HG03066 (cell line): ENCODE data around the gene HS6ST1.

Source experiments
- ATAC-seq: cut with Tn5 transposase; IDR thresholded peaks from one replicate; pipeline ENCODE4 v1.9.1; 2021; ENCODE audit warnings: low read depth; ENCODE audit not compliant: unreplicated experiment

Gene HS6ST1, protein sequence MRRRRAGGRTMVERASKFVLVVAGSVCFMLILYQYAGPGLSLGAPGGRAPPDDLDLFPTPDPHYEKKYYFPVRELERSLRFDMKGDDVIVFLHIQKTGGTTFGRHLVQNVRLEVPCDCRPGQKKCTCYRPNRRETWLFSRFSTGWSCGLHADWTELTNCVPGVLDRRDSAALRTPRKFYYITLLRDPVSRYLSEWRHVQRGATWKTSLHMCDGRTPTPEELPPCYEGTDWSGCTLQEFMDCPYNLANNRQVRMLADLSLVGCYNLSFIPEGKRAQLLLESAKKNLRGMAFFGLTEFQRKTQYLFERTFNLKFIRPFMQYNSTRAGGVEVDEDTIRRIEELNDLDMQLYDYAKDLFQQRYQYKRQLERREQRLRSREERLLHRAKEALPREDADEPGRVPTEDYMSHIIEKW

GRCh38 chr2:128318776-128319464, at the start of gene HS6ST1:
TSS of gene HS6ST1 (minus strand) at chr2:128318868. CDS start at chr2:128318563, 305 bp downstream.
- peak; percentile 61 for ATAC-seq

DNA sequence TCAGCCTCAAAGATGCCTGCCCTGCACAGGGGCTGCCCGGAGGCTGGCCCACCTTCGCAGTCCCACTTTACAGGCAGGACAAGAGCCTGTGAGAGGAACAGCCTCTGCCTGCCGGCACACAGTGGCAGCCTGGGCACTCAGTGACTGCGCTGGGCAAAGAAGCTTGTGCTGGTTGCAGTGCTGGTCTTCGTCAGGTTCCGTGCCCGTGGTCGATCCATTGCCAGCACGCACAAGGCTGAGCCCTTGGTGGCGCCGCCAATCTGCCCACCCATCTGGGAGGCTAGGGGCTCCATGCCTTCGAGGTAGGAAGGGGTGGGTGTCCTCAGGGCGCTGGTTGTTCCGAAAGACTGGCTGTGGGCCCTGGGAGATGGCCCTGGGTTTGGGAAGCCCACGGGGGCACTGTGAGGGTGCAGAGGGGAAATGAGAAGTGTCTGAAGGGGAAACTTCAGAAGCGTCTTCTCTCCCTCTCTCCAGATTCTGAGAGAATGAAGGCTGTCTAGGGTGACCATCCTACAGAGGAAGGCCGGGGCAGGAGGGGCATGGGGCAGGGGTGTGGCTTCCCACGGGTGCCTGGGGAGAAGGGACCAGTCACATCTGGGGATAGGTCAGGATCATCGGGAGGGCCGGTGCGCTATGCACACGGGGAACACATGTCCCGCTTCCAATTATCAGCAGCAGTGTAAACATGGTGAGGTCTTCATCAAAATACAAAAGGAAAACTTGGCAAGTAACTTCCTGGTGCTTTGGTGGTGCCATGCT, 49.1 kb upstream of the HS6ST1 start:
- no peak for ATAC-seq

DNA sequence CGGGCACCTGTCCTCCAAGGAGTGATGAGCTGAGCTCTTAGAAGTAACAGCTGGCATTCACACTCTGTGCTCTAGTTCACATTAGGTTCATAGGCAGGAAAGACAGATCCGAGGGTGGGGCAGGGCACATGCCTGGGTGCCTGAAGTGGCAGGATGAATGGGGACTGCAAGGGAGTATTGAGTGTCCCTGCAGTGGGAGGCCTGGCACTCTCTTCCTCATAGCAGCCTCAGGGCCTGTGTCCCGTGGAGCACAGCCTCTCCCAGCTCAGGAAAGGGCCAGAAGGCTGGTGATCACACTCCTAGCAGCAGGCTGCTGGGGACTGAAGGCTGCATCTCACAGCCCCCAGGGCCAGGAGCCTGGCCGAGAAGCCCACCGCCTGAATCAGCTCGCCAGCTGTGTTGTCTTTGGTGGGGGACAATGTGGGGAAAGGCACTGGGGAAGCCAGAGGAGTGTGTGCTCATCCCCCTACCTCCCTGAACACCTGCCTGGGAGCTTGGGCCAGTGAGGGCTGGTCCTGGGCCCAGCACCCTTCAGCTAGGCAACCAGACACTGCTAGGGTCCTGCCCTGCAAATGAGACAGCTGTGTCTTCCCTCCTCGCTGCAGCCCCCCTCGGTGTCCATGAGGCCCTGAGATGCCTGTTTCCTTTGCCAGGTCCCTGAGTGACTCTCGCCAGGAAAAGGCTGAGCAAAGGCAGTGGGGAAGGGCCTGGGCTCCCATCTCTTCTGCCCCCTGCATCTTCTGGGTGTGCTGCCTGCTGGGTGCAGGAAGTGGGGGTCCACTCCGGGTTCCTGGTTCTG, 48.2 kb upstream of the HS6ST1 start:
- no peak for ATAC-seq

GRCh38 chr2:128365217-128365905, 46.7 kb upstream of the HS6ST1 start:
- no peak for ATAC-seq

DNA sequence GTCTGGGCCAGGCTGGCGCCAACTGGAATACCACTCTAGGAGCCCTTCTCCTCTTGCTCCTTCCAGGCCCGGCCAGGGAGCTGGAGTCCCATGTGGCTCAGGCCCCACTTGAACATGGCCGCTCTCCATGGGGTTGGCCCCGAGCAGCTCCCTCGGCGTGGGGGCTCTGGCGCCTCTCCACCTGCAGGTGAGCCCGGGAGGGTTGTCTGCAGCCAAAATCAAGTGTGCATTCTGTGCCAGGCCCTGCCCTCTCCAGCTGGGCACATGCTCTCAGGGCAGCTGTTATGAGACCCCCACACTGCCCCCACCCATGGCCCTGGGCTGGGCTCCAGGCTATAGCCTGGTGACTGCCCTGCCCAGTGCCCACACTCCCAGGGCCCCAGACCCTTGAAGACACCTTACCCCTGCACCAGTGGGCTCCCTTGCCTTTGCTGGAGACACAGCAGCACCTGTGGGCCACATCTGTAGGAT, 45.8 kb upstream of the HS6ST1 start:
- no peak for ATAC-seq

DNA sequence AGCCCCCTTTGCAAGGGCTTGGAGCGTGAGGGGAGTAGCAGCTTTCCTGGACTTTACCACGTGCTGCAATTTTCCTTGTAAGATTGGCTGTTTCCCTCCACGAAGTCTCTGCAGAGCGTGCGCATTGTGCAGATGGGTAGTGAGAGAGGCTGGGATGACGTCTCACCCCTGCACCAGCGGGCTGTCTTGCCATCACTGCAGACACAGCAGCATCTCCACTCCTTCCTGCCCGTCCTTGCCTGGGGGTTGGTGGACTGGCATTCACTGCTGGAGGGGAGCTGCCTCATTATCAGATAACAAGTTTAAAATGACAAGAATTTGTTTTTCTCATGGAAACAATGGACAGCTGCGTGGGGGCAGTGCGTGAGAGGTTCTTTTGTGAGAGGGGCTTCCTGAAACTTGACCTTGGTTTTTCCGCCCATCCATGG, 45.3 kb upstream of the HS6ST1 start:
- no peak for ATAC-seq

DNA sequence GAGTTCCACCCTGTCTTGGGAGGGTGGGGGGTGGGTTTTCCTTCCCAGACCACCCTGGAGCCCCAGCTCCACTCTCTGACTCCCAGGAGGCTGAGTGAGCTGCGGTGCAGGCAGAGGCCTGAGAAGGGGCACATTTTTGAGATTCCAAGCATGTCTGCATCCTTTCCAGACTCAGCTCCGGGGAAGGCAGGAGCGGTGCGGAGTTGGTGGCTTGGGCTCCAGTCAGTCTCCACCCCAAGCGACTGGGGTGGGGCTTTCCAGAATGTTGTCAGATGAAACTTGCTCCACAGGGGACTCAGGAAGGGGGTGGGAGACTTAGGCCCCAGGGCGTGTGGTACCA, 44.2 kb upstream of the HS6ST1 start:
- no peak for ATAC-seq

DNA sequence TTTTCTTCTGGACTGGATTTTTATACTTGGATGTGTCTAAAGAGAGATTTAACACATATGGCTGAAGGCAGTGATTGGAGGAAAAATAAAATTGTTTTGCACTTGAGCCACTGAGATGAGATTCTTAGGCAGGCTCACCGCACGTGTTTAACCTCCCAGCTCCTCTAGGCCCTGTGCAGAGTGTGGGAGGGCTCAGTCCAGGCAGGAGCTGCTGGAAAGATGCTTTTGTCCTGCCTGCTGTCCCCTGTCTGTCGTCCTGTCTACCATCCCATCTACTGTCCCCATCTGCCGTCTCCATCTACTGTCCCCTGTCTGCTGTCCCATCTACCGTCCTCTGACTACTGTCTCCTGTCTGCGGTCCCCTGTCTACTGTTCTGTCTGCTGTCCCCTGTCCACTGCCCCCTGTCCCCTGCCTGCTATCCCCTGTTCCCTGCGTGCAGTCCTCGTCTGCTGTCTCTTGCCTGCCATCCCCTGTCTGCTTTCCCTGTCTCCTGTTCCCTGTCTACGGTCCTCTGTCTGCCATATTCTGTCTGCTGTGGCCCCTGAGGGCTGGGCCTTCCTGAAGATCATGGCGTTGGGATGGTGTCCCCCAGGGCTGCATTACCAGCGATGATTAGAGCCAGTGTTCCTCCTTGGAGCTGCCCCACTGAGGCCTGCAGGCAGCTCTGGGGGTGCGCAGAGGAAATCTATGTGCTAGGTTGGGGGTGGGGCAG, 43.7 kb upstream of the HS6ST1 start:
- no peak for ATAC-seq

DNA sequence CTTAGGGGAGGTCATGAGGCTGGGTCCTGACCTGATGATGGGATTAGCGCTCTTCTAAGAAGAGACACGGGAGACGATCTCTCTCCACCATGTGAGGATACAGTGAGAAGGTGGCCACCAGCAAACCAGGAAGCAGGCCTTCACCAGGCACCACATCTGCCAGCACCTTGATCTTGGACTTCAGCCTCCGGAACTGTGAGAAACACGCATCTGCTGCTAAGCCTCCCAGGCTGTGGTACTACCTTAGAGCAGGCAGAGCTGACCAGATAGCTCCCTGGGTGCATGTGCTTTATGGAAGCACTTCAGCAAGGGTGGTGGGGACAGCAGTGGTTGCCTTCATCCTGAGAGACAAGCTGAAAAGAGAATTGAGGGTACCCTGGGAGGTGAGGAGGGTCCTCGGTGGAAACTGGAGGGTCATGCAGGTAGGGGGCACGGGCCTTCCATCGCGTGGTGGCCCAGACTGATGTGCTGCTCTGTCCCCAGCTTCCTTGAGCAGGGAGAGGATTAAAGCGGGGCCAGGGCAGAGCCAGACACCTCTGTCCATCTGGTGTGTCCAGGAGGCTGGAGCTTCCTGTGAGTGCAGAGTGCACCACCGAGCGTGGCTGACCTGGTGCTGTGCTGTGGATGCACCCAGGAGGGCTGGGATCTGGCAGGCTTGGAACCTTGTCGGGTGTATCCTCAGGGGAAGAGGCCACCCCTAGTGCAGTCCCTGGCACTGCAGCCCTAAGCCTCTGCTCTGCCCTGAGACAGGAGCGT, 42.9 kb upstream of the HS6ST1 start:
- no peak for ATAC-seq

GRCh38 chr2:128360711-128361110, 42.0 kb upstream of the HS6ST1 start:
- no peak for ATAC-seq

GRCh38 chr2:128359841-128360240, 41.2 kb upstream of the HS6ST1 start:
- no peak for ATAC-seq

- ATAC-seq = no peak
Observed at GRCh38 chr2:128358941-128359731, 40.5 kb upstream of the HS6ST1 start.

DNA sequence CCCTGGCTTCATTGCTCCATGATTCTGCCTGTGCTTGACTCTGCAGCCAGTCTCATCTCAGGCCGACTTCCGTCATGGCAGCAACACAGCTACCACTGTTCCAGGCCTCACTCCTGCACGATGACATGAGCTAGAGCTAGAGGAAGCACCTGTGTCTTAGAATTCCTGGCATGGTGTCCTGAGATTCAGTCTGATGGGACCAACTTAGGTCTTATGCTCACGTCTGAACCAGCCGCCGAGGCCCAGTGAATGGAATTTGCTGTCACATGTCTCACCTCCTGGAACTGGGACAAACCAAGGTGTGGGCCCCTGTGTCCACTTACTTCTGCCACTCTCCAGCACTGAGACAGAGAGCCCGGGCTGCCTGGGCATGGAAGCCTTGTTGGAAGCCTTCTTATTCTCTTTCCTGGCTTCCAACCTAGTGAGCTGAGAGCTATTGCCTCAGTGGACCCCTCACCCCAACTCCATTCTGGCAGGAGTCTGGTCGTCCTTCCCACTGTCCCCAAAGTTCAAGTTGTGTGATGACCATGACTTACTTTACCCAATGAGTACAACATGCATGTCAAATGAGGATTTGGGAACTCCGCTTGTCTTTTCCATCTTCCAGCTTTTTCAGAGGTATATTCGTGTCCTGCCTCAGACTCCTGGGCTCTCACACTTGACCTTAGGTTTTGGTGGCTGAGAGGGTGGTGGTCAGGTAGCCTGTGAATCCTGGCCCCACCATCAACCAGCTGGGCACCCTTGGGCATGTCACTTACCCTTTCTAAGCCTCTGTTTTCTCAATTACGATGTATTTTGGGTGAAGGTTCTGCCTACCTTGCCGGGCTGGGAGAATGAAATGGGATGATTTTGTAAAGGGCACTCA, 39.1 kb upstream of the HS6ST1 start:
- ATAC-seq = no peak

GRCh38 chr2:128356127-128356526, 37.5 kb upstream of the HS6ST1 start:
- no peak for ATAC-seq

- ATAC-seq = no peak
Observed at GRCh38 chr2:128354726-128355470, 36.2 kb upstream of the HS6ST1 start.

- ATAC-seq = no peak
Observed at GRCh38 chr2:128354161-128354560, 35.5 kb upstream of the HS6ST1 start.
